Tibial artery (tissue), 4 donors: Measurements from ENCODE around the gene SETBP1.

ENCODE experiments used
- DNase-seq, 2 donors: peaks; one replicate each; pipeline ENCODE4 v3.0.0-alpha.2; 2019
- H3K27ac ChIP-seq, 2 donors: fragments of 200-600 bp; sonication (generic) in 1 of 2; 1 replicate in 1 of 2; 2 replicates in 1 of 2; pipeline ENCODE4 v1.5.1; 2018 to 2019; ENCODE audit warnings: mild to moderate bottlenecking in 1 of 2
- H3K27me3 ChIP-seq, 2 donors: fragments of 200-600 bp; sonication (generic) in 1 of 2; one replicate each; pipeline versions ENCODE4 v1.5.1 to v1.6.0; 2016 to 2019
- H3K36me3 ChIP-seq, 3 donors: fragments of 200-600 bp; sonication (generic) in 2 of 3; one replicate each; pipeline ENCODE4 v1.5.1; 2016 to 2019; ENCODE audit warnings: mild to moderate bottlenecking in 2 of 3
- H3K4me1 ChIP-seq, 4 donors: fragments of 200-600 bp; sonication (generic) in 2 of 4; 1 replicate in 3 of 4; 2 replicates in 1 of 4; pipeline ENCODE4 v1.5.1; 2016 to 2019
- H3K4me3 ChIP-seq, 2 donors: fragments of 200-600 bp; sonication (generic) in 1 of 2; 1 replicate in 1 of 2; 2 replicates in 1 of 2; pipeline ENCODE4 v1.5.1; 2018 to 2019; ENCODE audit warnings: mild to moderate bottlenecking in 2 of 2
- H3K9me3 ChIP-seq, 3 donors: fragments of 200-600 bp; sonication (generic) in 1 of 3; one replicate each; pipeline ENCODE4 v1.5.1; 2016 to 2019
- intact Hi-C: fragments of 100-400 bp; cut with DNase I; formaldehyde crosslinking; loops from one replicate; pipeline ENCODE4 v1.15.0; 2023; ENCODE audit warnings: low total_unique reads
- TF ChIP-seq, protein P1 (sequence below), 2 experiments: fragments of 200-600 bp in 1 of 2; fragments of 450-650 bp in 1 of 2; IDR thresholded peaks; one replicate each; pipeline ENCODE4 v1.5.1; 2017 to 2019; ENCODE audit warnings: antibody characterized with exemption in 2 of 2, mild to moderate bottlenecking in 1 of 2, moderate library complexity in 1 of 2

SETBP1 gene

DNA sequence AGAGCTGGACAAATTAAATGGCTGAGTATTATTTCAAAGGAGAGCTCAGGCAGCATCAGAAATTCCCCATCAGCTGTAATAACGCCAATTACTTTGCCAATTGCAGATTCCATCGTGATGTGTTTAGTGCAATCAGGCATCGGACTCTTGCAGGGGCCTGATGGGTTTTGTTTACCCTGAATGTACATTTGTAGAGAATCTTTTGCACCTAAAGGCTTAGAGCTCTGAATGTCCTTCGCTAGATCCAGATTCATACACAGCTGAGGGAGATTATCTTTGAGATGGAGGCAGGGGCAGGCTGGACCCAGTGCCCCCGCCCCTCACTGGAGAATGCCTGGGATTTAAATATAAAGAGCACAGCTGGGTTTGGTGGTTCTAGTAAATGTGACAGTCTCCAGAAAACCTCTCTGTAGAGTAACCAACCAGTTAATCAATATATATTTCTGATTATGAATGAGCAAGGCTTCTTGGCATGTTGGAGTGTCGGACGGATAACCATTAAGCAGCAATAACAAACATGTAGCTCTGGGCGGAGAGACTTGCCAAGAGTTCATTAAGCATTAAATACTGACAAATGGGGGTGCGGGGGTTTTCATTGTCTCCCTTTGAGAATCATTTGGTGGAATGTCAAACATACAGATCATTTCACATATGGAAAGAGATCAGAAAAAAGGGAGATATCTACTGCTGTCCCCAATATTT is 200.9 kb downstream of the SETBP1 start:
- Histone ChIP-seq H3K36me3 (no peaks in the 10 kb centered on the region), H3K27ac (no peak overlapping the region), H3K9me3 (no peaks in the 10 kb centered on the region), H3K27me3 (no peaks in the 10 kb centered on the region), H3K4me1 (peaks cover 0 to 11% (median 0%) of the 10 kb centered on the region in 4 donors), H3K4me3 (no peak overlapping the region)
- DNase-seq: no peak
- intact Hi-C loops: no loop called here
- TF ChIP-seq, protein P1, sequence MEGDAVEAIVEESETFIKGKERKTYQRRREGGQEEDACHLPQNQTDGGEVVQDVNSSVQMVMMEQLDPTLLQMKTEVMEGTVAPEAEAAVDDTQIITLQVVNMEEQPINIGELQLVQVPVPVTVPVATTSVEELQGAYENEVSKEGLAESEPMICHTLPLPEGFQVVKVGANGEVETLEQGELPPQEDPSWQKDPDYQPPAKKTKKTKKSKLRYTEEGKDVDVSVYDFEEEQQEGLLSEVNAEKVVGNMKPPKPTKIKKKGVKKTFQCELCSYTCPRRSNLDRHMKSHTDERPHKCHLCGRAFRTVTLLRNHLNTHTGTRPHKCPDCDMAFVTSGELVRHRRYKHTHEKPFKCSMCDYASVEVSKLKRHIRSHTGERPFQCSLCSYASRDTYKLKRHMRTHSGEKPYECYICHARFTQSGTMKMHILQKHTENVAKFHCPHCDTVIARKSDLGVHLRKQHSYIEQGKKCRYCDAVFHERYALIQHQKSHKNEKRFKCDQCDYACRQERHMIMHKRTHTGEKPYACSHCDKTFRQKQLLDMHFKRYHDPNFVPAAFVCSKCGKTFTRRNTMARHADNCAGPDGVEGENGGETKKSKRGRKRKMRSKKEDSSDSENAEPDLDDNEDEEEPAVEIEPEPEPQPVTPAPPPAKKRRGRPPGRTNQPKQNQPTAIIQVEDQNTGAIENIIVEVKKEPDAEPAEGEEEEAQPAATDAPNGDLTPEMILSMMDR (IDR thresholded peaks at IDR 0.05): no peak

GRCh38 chr18:44882163-44882868 is 201.6 kb downstream of the SETBP1 start:
- Histone ChIP-seq H3K36me3 (no peaks in the 10 kb centered on the region), H3K27me3 (no peaks in the 10 kb centered on the region), H3K27ac (no peak overlapping the region), H3K4me1 (peaks cover 0 to 18% (median 3%) of the 10 kb centered on the region in 4 donors), H3K9me3 (no peaks in the 10 kb centered on the region), H3K4me3 (no peak overlapping the region)
- DNase-seq: no peak
- TF ChIP-seq, protein P1 (IDR thresholded peaks at IDR 0.05): no peak
- intact Hi-C loops: no loop called here

- Histone ChIP-seq H3K36me3 (no peaks in the 10 kb centered on the region), H3K27me3 (no peaks in the 10 kb centered on the region), H3K9me3 (no peaks in the 10 kb centered on the region), H3K4me1 (peaks cover 0 to 28% (median 7%) of the 10 kb centered on the region in 4 donors), H3K4me3 (no peak overlapping the region), H3K27ac (no peak overlapping the region)
- TF ChIP-seq, protein P1 (IDR thresholded peaks at IDR 0.05): no peak
- no peak for DNase-seq
- intact Hi-C loops: no loop called here
These were observed 203.0 kb downstream of the SETBP1 start for GRCh38 chr18:44883671-44884070.

- H3K36me3 ChIP-seq: no peaks in the 10 kb centered on the region
- no peak overlapping the region for H3K27ac ChIP-seq
- H3K27me3 ChIP-seq: no peaks in the 10 kb centered on the region
- no peak overlapping the region for H3K4me3 ChIP-seq
- intact Hi-C loops: no loop called here
- no peak for DNase-seq
- H3K4me1 ChIP-seq: peaks cover 0 to 35% (median 7%) of the 10 kb centered on the region in 4 donors
- TF ChIP-seq, protein P1 (IDR thresholded peaks at IDR 0.05): no peak
- H3K9me3 ChIP-seq: no peaks in the 10 kb centered on the region
These were observed 203.7 kb downstream of the SETBP1 start for GRCh38 chr18:44884431-44884830.

GRCh38 chr18:44885507-44885906 is 204.8 kb downstream of the SETBP1 start:
- H3K4me1 ChIP-seq: peaks cover 0 to 37% (median 7%) of the 10 kb centered on the region in 4 donors
- no peak overlapping the region for H3K4me3 ChIP-seq
- TF ChIP-seq, protein P1 (IDR thresholded peaks at IDR 0.05): no peak
- no peak overlapping the region for H3K27ac ChIP-seq
- H3K36me3 ChIP-seq: no peaks in the 10 kb centered on the region
- H3K27me3 ChIP-seq: no peaks in the 10 kb centered on the region
- DNase-seq: no peak
- intact Hi-C loops: no loop called here
- H3K9me3 ChIP-seq: no peaks in the 10 kb centered on the region
